HEK293 (cell line): Measurements from ENCODE around the gene ALDOC.
A peak's percentile ranks its signal among the peaks of the same experiment; 100 is the strongest.

Experiments used
- CTCF ChIA-PET: fragments of 350-600 bp; formaldehyde crosslinking; extraction: SDS; loops from one replicate; lab custom pipeline; 2021; ENCODE audit warnings: antibody characterized with exemption; lab: Yijun Ruan, JAX
- POLR2A ChIA-PET: fragments of 300-600 bp; formaldehyde crosslinking; extraction: SDS; loops from one replicate; lab custom pipeline; 2020; ENCODE audit warnings: antibody characterized with exemption, inconsistent platforms; lab: Yijun Ruan, JAX
- H3K27ac ChIP-seq: fragments of 200-500 bp; sonication (Bioruptor generic); 2 replicates; pipeline ENCODE4 v1.5.1; 2014; ENCODE audit warnings: low read depth, low read length, control low read depth, inconsistent platforms; ENCODE audit errors: extremely low read depth
- H3K36me3 ChIP-seq, 2 experiments: fragments of 200-500 bp in 1 of 2; sonication (Bioruptor generic) in 1 of 2; 1 replicate in 1 of 2; 2 replicates in 1 of 2; pipeline ENCODE4 v1.5.1; 2014 to 2017; ENCODE audit warnings: inconsistent platforms in 2 of 2, low read length in 2 of 2; ENCODE audit not compliant: control insufficient read depth in 2 of 2, insufficient read depth in 1 of 2
- H3K4me1 ChIP-seq: fragments of 200-500 bp; sonication (Bioruptor generic); 2 replicates; pipeline ENCODE4 v1.5.1; 2014; ENCODE audit warnings: mild to moderate bottlenecking, low read length, inconsistent platforms; ENCODE audit not compliant: control insufficient read depth, insufficient read depth
- H3K4me3 ChIP-seq: 2 replicates; pipeline ENCODE4 v1.5.1; 2011; ENCODE audit warnings: low read depth, mild to moderate bottlenecking, control low read depth, low read length, moderate library complexity
- H3K9me3 ChIP-seq: fragments of 200-500 bp; sonication (Bioruptor generic); 2 replicates; pipeline ENCODE4 v1.5.1; 2014; ENCODE audit warnings: low read depth, low read length, inconsistent platforms; ENCODE audit not compliant: control insufficient read depth, insufficient read depth
- BCL11A ChIP-seq: fragments of 450-650 bp; formaldehyde crosslinking; IDR thresholded peaks from 2 replicates; pipeline ENCODE4 v1.5.1; 2016; ENCODE audit warnings: low read depth, missing biosample characterization, missing genetic modification characterization
- GLI2 ChIP-seq: fragments of 450-650 bp; formaldehyde crosslinking; IDR thresholded peaks from 2 replicates; pipeline ENCODE4; 2017; ENCODE audit warnings: missing biosample characterization, missing genetic modification characterization, low read depth, borderline replicate concordance
- GLIS1 ChIP-seq: fragments of 450-650 bp; formaldehyde crosslinking; IDR thresholded peaks from 2 replicates; pipeline ENCODE4 v1.5.1; 2016; ENCODE audit warnings: missing biosample characterization, missing genetic modification characterization
- KLF9 ChIP-seq: fragments of 450-650 bp; formaldehyde crosslinking; IDR thresholded peaks from 2 replicates; pipeline ENCODE4 v1.5.1; 2016; ENCODE audit warnings: missing biosample characterization, missing genetic modification characterization, low read depth
- PRDM6 ChIP-seq: fragments of 450-650 bp; formaldehyde crosslinking; IDR thresholded peaks from 2 replicates; pipeline ENCODE4 v1.5.1; 2017; ENCODE audit warnings: missing biosample characterization, missing genetic modification characterization
- SP7 ChIP-seq: fragments of 450-650 bp; formaldehyde crosslinking; IDR thresholded peaks from 2 replicates; pipeline ENCODE4 v1.5.1; 2016; ENCODE audit warnings: missing biosample characterization, missing genetic modification characterization
- ZFP3 ChIP-seq: fragments of 450-650 bp; formaldehyde crosslinking; IDR thresholded peaks from 2 replicates; pipeline ENCODE4 v1.5.1; 2016; ENCODE audit warnings: low read depth, missing biosample characterization, missing genetic modification characterization
- ZFP37 ChIP-seq: fragments of 450-650 bp; formaldehyde crosslinking; IDR thresholded peaks from 2 replicates; pipeline ENCODE4 v1.5.1; 2016; ENCODE audit warnings: missing biosample characterization, missing genetic modification characterization
- ZNF202 ChIP-seq: fragments of 450-650 bp; formaldehyde crosslinking; IDR thresholded peaks from 2 replicates; pipeline ENCODE4 v1.5.1; 2016; ENCODE audit warnings: missing biosample characterization, missing genetic modification characterization, borderline replicate concordance
- ZNF223 ChIP-seq: fragments of 450-650 bp; formaldehyde crosslinking; IDR thresholded peaks from 2 replicates; pipeline ENCODE4 v1.5.1; 2016; ENCODE audit warnings: missing biosample characterization, missing genetic modification characterization
- ZNF404 ChIP-seq: fragments of 450-650 bp; formaldehyde crosslinking; IDR thresholded peaks from 2 replicates; pipeline ENCODE4 v1.5.1; 2017; ENCODE audit warnings: missing biosample characterization, missing genetic modification characterization
- ZNF596 ChIP-seq: fragments of 450-650 bp; IDR thresholded peaks from 2 replicates; pipeline ENCODE4 v1.5.0; 2018; ENCODE audit warnings: missing biosample characterization, mild to moderate bottlenecking, missing genetic modification characterization, moderate library complexity
- ZNF660 ChIP-seq: fragments of 450-650 bp; IDR thresholded peaks from 2 replicates; pipeline ENCODE4 v1.5.1; 2018; ENCODE audit warnings: missing biosample characterization, mild to moderate bottlenecking, missing genetic modification characterization
- ZNF768 ChIP-seq: fragments of 450-650 bp; formaldehyde crosslinking; IDR thresholded peaks from 2 replicates; pipeline ENCODE4 v1.5.1; 2018; ENCODE audit warnings: missing biosample characterization, mild to moderate bottlenecking, missing genetic modification characterization
- ZSCAN16 ChIP-seq: fragments of 450-650 bp; formaldehyde crosslinking; IDR thresholded peaks from 2 replicates; pipeline ENCODE4 v1.5.1; 2016; ENCODE audit warnings: missing biosample characterization, missing genetic modification characterization
- ZSCAN30 ChIP-seq: fragments of 450-650 bp; IDR thresholded peaks from 2 replicates; pipeline ENCODE4 v1.5.1; 2018; ENCODE audit warnings: missing biosample characterization, mild to moderate bottlenecking, missing genetic modification characterization, moderate library complexity
- TF ChIP-seq, protein P1 (sequence below): fragments of 450-650 bp; formaldehyde crosslinking; IDR thresholded peaks from 2 replicates; pipeline ENCODE4 v1.5.1; 2016; ENCODE audit warnings: missing biosample characterization, missing genetic modification characterization
- TF ChIP-seq, protein P2 (sequence below): fragments of 450-650 bp; formaldehyde crosslinking; IDR thresholded peaks from 2 replicates; pipeline ENCODE4 v1.5.1; 2017; ENCODE audit warnings: missing biosample characterization, missing genetic modification characterization
- TF ChIP-seq, protein P3 (sequence below): fragments of 450-650 bp; formaldehyde crosslinking; IDR thresholded peaks from 2 replicates; pipeline ENCODE4 v1.5.1; 2016; ENCODE audit warnings: missing biosample characterization, missing genetic modification characterization, borderline replicate concordance
- TF ChIP-seq, protein P4 (sequence below): fragments of 450-650 bp; formaldehyde crosslinking; IDR thresholded peaks from 2 replicates; pipeline ENCODE4 v1.5.1; 2017; ENCODE audit warnings: missing biosample characterization, missing genetic modification characterization
- TF ChIP-seq, protein P5 (sequence below): fragments of 450-650 bp; formaldehyde crosslinking; IDR thresholded peaks from 2 replicates; pipeline ENCODE4 v1.5.1; 2016; ENCODE audit warnings: missing biosample characterization, missing genetic modification characterization

Gene ALDOC

DNA sequence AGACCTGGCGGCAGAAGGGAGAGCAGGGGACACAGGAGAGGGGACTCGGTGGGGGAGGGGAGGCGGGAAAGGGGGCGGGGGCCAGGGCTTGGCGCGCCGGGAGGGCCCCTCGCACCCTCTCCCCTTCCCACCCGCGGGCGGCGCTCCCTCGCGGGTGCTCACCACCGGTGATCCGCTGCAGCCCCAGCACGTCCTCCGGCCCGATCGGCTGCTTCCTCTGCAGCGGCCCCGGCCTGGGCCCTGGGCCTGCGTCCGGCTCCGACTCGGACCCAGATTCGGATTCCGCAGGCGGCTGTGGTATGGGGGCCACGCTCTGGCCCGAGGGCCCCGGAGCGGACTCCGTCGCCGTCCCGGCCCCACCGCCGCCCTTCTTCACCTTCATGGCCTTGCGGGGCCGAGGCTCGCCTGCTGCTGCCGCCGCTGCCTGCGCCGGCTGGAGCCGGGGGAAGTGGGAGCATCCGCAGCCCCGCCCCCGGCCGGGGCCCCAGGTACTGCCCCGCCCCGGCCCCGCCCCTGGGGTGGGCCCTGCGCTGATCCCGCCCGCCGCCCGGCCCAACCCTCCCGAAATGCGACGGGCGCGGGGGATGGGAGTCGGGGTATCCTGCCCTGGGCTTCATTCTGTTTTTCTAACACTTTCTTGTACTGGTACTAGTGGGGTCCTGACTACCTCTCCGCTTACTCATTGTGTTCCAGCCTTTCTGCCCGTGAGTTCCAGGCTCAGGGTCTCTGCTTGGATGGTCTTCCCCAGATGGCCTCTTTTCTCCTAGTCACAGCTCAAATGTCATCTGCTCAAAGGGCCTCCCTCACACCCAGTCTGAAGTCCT is 24.3 kb downstream of the ALDOC start, which contains the start of gene UNC119 (continued):
- TF ChIP-seq PRDM6 (tag by site-specific recombination) = no peak
- no peak for TF ChIP-seq ZFP3 (tag by site-specific recombination)
- no peak for TF ChIP-seq ZSCAN16
- TF ChIP-seq ZNF223 (tag by site-specific recombination) = 0 out of 2 replicates have a peak, but pooled peaks have one; percentile 12
- TF ChIP-seq SP7 (tag by site-specific recombination) = peak; percentile 28; the same call in 1 of the 2 replicates
- 0 out of 2 replicates have a peak, but pooled peaks have one; percentile 47 for TF ChIP-seq BCL11A (tag by site-specific recombination)
- peak; percentile 83 for TF ChIP-seq ZSCAN30 (tag by site-specific recombination)
- TF ChIP-seq KLF9 (tag by site-specific recombination) = peak; percentile 54; the same call in 1 of the 2 replicates
- no peak for TF ChIP-seq GLI2 (tag by site-specific recombination)
- TF ChIP-seq, protein P1, sequence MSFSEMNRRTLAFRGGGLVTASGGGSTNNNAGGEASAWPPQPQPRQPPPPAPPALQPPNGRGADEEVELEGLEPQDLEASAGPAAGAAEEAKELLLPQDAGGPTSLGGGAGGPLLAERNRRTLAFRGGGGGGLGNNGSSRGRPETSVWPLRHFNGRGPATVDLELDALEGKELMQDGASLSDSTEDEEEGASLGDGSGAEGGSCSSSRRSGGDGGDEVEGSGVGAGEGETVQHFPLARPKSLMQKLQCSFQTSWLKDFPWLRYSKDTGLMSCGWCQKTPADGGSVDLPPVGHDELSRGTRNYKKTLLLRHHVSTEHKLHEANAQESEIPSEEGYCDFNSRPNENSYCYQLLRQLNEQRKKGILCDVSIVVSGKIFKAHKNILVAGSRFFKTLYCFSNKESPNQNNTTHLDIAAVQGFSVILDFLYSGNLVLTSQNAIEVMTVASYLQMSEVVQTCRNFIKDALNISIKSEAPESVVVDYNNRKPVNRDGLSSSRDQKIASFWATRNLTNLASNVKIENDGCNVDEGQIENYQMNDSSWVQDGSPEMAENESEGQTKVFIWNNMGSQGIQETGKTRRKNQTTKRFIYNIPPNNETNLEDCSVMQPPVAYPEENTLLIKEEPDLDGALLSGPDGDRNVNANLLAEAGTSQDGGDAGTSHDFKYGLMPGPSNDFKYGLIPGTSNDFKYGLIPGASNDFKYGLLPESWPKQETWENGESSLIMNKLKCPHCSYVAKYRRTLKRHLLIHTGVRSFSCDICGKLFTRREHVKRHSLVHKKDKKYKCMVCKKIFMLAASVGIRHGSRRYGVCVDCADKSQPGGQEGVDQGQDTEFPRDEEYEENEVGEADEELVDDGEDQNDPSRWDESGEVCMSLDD (tag by site-specific recombination) = no peak
- 0 out of 2 replicates have a peak, but pooled peaks have one; percentile 17 for TF ChIP-seq ZNF596
- peak; percentile 75; the same call in 1 of the 2 replicates for TF ChIP-seq ZNF660
- TF ChIP-seq, protein P2, sequence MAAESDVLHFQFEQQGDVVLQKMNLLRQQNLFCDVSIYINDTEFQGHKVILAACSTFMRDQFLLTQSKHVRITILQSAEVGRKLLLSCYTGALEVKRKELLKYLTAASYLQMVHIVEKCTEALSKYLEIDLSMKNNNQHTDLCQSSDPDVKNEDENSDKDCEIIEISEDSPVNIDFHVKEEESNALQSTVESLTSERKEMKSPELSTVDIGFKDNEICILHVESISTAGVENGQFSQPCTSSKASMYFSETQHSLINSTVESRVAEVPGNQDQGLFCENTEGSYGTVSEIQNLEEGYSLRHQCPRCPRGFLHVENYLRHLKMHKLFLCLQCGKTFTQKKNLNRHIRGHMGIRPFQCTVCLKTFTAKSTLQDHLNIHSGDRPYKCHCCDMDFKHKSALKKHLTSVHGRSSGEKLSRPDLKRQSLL (tag by site-specific recombination) = 0 out of 2 replicates have a peak, but pooled peaks have one; percentile 24

DNA sequence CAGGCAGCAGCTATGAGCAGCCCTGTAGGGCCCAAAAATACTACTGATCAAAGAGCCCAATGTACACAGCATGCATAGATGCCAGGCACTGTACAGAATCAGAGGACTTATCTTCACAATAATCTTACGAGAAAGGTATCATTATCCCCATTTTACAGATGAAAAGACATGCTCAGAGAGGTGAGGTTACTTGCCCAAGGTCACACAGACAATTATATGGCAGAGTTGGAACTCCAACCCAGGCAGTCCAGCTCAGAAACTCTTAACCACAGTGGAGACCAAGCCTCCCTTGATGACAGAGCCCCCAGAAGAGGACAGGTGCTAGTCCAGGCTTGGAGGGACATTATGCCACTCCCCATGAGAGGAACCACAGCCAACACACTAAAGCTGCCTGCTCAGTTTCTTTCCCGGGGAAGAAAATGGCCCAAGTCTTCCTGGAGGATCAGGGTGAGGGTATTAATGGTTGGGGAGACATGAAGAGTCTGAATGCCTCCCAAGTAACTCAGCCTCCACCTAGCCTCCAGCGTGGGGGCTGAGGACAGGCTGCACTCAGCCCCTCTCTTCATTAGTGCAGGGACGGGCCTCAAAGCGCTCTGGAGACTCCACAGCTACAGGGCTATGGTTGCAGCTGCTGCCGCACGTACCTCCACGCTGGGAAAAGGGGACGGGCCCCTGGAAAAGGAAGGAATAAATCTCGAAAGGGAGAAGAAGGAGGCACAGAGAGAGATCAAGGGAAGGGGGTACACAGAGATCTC is 25.1 kb downstream of the ALDOC start:
- Histone ChIP-seq H3K9me3 (no peaks in the 10 kb centered on the region), H3K4me3 (peak overlapping the region; percentile 74), H3K27ac (no peak overlapping the region), H3K4me1 (peaks cover 14% of the 10 kb centered on the region), H3K36me3 (peaks cover 34 to 51% of the 10 kb centered on the region in 2 experiments)
- CTCF ChIA-PET = interaction anchor here (0.6 to 6.8 kb wide), 10 partner anchors 11 to 791 kb away, joined by 3 to 46 read pairs (median 7); partner anchors contain the start of genes PIGS and RSKR
- POLR2A ChIA-PET = interaction anchor here (0.6 to 8.9 kb wide), 6 partner anchors 20 to 194 kb away, joined by 3 to 68 read pairs (median 4); partner anchors contain the start of genes BLTP2, PIGS and POLDIP2
- TF ChIP-seq ZNF768 (tag by site-specific recombination) (peak; percentile 97), GLIS1 (tag by site-specific recombination) (no peak), ZNF202 (no peak), ZNF404 (tag by site-specific recombination) (no peak), ZFP37 (tag by site-specific recombination) (no peak)
- TF ChIP-seq, protein P3, sequence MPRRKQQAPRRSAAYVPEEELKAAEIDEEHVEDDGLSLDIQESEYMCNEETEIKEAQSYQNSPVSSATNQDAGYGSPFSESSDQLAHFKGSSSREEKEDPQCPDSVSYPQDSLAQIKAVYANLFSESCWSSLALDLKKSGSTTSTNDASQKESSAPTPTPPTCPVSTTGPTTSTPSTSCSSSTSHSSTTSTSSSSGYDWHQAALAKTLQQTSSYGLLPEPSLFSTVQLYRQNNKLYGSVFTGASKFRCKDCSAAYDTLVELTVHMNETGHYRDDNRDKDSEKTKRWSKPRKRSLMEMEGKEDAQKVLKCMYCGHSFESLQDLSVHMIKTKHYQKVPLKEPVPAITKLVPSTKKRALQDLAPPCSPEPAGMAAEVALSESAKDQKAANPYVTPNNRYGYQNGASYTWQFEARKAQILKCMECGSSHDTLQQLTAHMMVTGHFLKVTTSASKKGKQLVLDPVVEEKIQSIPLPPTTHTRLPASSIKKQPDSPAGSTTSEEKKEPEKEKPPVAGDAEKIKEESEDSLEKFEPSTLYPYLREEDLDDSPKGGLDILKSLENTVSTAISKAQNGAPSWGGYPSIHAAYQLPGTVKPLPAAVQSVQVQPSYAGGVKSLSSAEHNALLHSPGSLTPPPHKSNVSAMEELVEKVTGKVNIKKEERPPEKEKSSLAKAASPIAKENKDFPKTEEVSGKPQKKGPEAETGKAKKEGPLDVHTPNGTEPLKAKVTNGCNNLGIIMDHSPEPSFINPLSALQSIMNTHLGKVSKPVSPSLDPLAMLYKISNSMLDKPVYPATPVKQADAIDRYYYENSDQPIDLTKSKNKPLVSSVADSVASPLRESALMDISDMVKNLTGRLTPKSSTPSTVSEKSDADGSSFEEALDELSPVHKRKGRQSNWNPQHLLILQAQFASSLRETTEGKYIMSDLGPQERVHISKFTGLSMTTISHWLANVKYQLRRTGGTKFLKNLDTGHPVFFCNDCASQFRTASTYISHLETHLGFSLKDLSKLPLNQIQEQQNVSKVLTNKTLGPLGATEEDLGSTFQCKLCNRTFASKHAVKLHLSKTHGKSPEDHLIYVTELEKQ = no peak
- TF ChIP-seq, protein P4, sequence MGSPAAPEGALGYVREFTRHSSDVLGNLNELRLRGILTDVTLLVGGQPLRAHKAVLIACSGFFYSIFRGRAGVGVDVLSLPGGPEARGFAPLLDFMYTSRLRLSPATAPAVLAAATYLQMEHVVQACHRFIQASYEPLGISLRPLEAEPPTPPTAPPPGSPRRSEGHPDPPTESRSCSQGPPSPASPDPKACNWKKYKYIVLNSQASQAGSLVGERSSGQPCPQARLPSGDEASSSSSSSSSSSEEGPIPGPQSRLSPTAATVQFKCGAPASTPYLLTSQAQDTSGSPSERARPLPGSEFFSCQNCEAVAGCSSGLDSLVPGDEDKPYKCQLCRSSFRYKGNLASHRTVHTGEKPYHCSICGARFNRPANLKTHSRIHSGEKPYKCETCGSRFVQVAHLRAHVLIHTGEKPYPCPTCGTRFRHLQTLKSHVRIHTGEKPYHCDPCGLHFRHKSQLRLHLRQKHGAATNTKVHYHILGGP (tag by site-specific recombination) = no peak
- TF ChIP-seq, protein P5, sequence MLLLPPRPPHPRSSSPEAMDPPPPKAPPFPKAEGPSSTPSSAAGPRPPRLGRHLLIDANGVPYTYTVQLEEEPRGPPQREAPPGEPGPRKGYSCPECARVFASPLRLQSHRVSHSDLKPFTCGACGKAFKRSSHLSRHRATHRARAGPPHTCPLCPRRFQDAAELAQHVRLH = 0 out of 2 replicates have a peak, but pooled peaks have one; percentile 36
